ENCODE data around the gene ADA.

DNA sequence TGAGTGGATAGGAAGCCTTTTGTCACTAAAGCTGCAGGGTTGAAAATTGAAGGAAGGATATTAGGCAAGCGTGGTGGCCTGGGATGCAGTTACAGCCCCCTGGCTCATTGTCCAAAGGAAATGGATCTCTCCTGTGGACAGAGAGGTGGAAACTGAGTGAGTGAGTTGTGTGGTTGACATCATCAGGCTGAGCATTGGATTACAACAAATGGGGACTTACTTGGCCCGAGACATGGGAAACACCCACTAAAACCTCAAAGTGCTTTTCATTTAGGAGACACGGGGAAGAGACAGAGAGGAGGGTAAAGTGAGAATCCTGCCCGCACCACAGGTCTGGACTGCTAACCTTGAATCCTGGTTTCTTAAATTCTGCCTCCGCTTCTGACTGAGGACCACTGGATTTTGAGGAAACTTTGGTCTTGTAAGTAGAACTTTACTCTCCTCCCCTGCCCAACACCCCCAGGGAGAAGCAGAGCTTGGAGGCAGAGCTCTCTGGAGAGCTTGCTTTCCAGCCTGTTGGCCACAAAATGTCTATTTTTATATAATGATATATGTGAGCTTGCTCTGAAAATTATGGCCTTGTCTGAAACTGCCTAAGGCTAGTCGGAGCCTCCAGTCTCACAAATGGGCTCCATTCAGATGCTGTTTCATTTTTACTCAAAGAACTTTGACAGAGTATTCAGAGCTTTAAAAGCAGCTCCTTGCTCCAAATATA is 69.0 kb downstream of the ADA start, which contains the start of gene PKIG:
- TF ChIP-seq, protein P1, sequence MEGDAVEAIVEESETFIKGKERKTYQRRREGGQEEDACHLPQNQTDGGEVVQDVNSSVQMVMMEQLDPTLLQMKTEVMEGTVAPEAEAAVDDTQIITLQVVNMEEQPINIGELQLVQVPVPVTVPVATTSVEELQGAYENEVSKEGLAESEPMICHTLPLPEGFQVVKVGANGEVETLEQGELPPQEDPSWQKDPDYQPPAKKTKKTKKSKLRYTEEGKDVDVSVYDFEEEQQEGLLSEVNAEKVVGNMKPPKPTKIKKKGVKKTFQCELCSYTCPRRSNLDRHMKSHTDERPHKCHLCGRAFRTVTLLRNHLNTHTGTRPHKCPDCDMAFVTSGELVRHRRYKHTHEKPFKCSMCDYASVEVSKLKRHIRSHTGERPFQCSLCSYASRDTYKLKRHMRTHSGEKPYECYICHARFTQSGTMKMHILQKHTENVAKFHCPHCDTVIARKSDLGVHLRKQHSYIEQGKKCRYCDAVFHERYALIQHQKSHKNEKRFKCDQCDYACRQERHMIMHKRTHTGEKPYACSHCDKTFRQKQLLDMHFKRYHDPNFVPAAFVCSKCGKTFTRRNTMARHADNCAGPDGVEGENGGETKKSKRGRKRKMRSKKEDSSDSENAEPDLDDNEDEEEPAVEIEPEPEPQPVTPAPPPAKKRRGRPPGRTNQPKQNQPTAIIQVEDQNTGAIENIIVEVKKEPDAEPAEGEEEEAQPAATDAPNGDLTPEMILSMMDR (IDR thresholded peaks at IDR 0.05) = no peak
- TF ChIP-seq POLR2A (IDR thresholded peaks at IDR 0.05) = peak in 1 of 2 donors; percentile 41
